GM18517 (cell line): ENCODE data around the gene SMIM29.

Experiments used
- ATAC-seq: cut with Tn5 transposase; IDR thresholded peaks from one replicate; pipeline ENCODE4 v1.9.1; 2021; ENCODE audit warnings: mild to moderate bottlenecking, moderate library complexity; ENCODE audit not compliant: unreplicated experiment

The SMIM29 gene

GRCh38 chr6:34196833-34197195 is 52.0 kb downstream of the SMIM29 start:
- no peak for ATAC-seq
